ENCODE results near the gene MAPK10.
A peak's percentile ranks its signal among the peaks of the same experiment; 100 is the strongest.

Gene MAPK10

DNA sequence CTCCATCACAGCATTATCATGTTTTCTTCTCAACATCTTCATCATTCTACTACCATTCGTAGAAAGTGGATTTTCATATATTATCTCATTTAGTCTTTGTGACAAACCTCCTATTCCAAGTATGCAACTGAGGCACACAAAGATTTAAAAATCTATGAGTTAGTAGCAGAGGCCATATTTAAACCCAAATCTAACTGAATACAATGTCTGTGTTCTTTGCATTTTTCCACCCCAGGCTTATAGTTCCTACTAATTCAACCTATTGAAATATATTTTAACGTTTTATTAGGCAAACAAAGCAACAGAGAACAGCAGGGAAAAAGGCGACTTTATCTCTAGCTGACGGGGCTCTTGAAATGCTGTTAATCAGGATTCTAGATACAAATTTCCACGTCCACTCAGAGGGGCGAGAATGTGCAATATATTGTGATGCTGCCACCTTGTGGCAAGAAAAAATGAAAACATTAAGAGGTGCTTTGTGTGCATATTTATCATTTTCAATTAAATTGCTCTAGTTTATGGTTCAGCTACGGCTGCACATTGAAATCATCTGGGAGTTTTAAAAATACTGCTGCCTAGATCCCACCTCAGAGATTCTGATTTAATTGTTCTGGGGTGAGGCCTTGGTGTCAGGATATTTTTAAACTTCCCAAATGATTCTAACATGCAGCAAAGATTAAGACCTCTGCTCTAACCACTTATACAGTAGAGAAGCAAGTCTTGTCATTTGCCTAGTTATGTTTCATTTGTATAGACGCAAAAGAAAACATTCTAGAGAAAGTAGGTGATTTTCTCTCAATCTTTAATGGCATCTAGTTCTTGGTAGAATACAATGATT is 315.9 kb downstream of the MAPK10 start:
- H4K12ac ChIP-seq (ENCODE audit: low read depth, low read length) = no peak overlapping the region
- no peak overlapping the region for H2AFZ ChIP-seq (ENCODE audit: insufficient read depth, low read length, poor library complexity)
- H3K18ac ChIP-seq (ENCODE audit: low read length) = no peak overlapping the region
- no peak overlapping the region for H2BK12ac ChIP-seq (ENCODE audit: low read length)
- no peak overlapping the region for H2BK120ac ChIP-seq (ENCODE audit: insufficient read depth, low read length, poor library complexity)
- no peaks in the 10 kb centered on the region for H3K36me3 ChIP-seq (ENCODE audit: control insufficient read depth in 1 of 2, insufficient read depth in 2 of 2, low read length in 2 of 2)
- no peak overlapping the region for H3K27ac ChIP-seq (ENCODE audit: low read depth, low read length)
- H3K4me1 ChIP-seq (ENCODE audit: control insufficient read depth in 1 of 2, insufficient read depth in 2 of 2, low read length in 2 of 2) = peaks cover 0 to 3% of the 10 kb centered on the region in 2 experiments
- H3K9me3 ChIP-seq (ENCODE audit: insufficient read depth, low read depth, low read length) = no peaks in the 10 kb centered on the region
- H3K4me2 ChIP-seq (ENCODE audit: low read length) = no peak overlapping the region
- H3K79me1 ChIP-seq (ENCODE audit: low read length) = no peaks in the 10 kb centered on the region
- no peak overlapping the region for H2BK5ac ChIP-seq (ENCODE audit: low read depth, low read length, poor library complexity)
- no peak overlapping the region for H3K4me3 ChIP-seq (ENCODE audit: low read depth, low read length)
- H3K4ac ChIP-seq (ENCODE audit: low read depth, low read length) = no peak overlapping the region
- H3K27me3 ChIP-seq (ENCODE audit: insufficient read depth, low read length) = no peaks in the 10 kb centered on the region
- no peak overlapping the region for H4K91ac ChIP-seq (ENCODE audit: low read depth, low read length)
- H3K23ac ChIP-seq (ENCODE audit: low read length) = no peak overlapping the region
- no peak overlapping the region for H2AK5ac ChIP-seq (ENCODE audit: low read length)
- H3K79me2 ChIP-seq (ENCODE audit: control insufficient read depth, insufficient read depth, low read length, poor library complexity) = no peaks in the 10 kb centered on the region
- H4K8ac ChIP-seq (ENCODE audit: low read depth, low read length) = no peak overlapping the region
- H3K14ac ChIP-seq (ENCODE audit: low read length) = no peak overlapping the region
- DNase-seq = peak; percentile 12 to 89
- H3K9ac ChIP-seq (ENCODE audit: low read length) = no peak overlapping the region
- no CpG with 5 or more reads among the region's 8 CpGs for WGBS (ENCODE audit: extremely low coverage, insufficient coverage, insufficient read length)

DNA sequence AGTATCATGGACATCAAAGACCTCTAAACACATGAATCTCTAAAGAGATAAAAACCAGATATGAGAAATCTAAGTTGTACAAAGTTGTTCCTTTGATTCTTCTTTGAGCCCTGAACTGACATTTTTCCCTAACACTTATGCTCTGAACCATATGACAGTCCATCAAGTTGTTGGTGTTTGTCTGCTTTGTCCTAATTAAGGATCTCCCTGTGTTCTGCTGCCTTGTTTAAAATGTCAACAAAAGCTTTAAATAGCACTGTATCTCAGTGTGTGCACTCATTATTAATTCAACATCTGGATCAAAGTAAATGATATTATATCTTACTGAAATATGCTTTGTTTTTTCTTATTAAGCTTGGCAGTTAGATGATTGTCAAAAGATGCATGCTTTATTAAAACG is 321.8 kb downstream of the MAPK10 start:
- H3K4me2 ChIP-seq (ENCODE audit: low read length) = no peak overlapping the region
- H2AFZ ChIP-seq (ENCODE audit: insufficient read depth, low read length, poor library complexity) = no peak overlapping the region
- no peak overlapping the region for H2BK5ac ChIP-seq (ENCODE audit: low read depth, low read length, poor library complexity)
- no peak overlapping the region for H3K23ac ChIP-seq (ENCODE audit: low read length)
- no peak overlapping the region for H3K4me3 ChIP-seq (ENCODE audit: low read depth, low read length)
- DNase-seq = no peak
- no peak overlapping the region for H4K91ac ChIP-seq (ENCODE audit: low read depth, low read length)
- peaks cover 3 to 9% of the 10 kb centered on the region in 2 experiments for H3K4me1 ChIP-seq (ENCODE audit: control insufficient read depth in 1 of 2, insufficient read depth in 2 of 2, low read length in 2 of 2)
- H3K18ac ChIP-seq (ENCODE audit: low read length) = no peak overlapping the region
- H3K79me1 ChIP-seq (ENCODE audit: low read length) = peaks cover 4% of the 10 kb centered on the region
- no peak overlapping the region for H2AK5ac ChIP-seq (ENCODE audit: low read length)
- no peak overlapping the region for H3K4ac ChIP-seq (ENCODE audit: low read depth, low read length)
- no peaks in the 10 kb centered on the region for H3K27me3 ChIP-seq (ENCODE audit: insufficient read depth, low read length)
- no peak overlapping the region for H3K9ac ChIP-seq (ENCODE audit: low read length)
- H3K9me3 ChIP-seq (ENCODE audit: insufficient read depth, low read depth, low read length) = no peaks in the 10 kb centered on the region
- no peaks in the 10 kb centered on the region for H3K36me3 ChIP-seq (ENCODE audit: control insufficient read depth in 1 of 2, insufficient read depth in 2 of 2, low read length in 2 of 2)
- no peak overlapping the region for H2BK12ac ChIP-seq (ENCODE audit: low read length)
- no peak overlapping the region for H2BK120ac ChIP-seq (ENCODE audit: insufficient read depth, low read length, poor library complexity)
- no peak overlapping the region for H4K12ac ChIP-seq (ENCODE audit: low read depth, low read length)
- no peaks in the 10 kb centered on the region for H3K79me2 ChIP-seq (ENCODE audit: control insufficient read depth, insufficient read depth, low read length, poor library complexity)
- no peak overlapping the region for H4K8ac ChIP-seq (ENCODE audit: low read depth, low read length)
- no CpG with 5 or more reads among the region's 1 CpG for WGBS (ENCODE audit: extremely low coverage, insufficient coverage, insufficient read length)
- no peak overlapping the region for H3K14ac ChIP-seq (ENCODE audit: low read length)
- H3K27ac ChIP-seq (ENCODE audit: low read depth, low read length) = no peak overlapping the region

DNA sequence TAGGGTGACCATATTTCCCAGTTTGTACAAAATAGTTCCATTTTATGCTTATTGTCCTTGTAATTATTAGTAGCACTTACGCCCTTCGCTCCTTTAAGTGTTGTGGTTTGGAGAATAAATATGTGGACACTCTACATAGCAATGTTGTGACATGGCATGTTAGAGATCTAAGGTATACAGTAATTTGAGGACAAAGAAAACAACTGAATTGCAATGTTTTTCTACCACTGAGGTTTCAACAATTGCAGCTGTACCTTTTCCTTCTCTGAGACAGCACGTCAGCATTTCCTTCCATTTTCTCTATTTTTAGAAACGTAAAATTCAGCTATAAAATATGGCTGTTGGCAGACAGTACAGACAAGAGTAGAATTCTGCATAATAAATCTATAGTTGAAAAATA is 323.1 kb downstream of the MAPK10 start:
- Histone ChIP-seq H3K23ac (ENCODE audit: low read length) (no peak overlapping the region), H3K4me1 (ENCODE audit: control insufficient read depth in 1 of 2, insufficient read depth in 2 of 2, low read length in 2 of 2) (peaks cover 7 to 9% of the 10 kb centered on the region in 2 experiments), H4K12ac (ENCODE audit: low read depth, low read length) (no peak overlapping the region), H3K79me2 (ENCODE audit: control insufficient read depth, insufficient read depth, low read length, poor library complexity) (no peaks in the 10 kb centered on the region), H2BK5ac (ENCODE audit: low read depth, low read length, poor library complexity) (no peak overlapping the region), H3K79me1 (ENCODE audit: low read length) (peaks cover 9% of the 10 kb centered on the region), H3K9me3 (ENCODE audit: insufficient read depth, low read depth, low read length) (no peaks in the 10 kb centered on the region), H3K18ac (ENCODE audit: low read length) (no peak overlapping the region), H3K27me3 (ENCODE audit: insufficient read depth, low read length) (no peaks in the 10 kb centered on the region), H2BK12ac (ENCODE audit: low read length) (no peak overlapping the region), H2AK5ac (ENCODE audit: low read length) (no peak overlapping the region), H4K91ac (ENCODE audit: low read depth, low read length) (no peak overlapping the region), H2AFZ (ENCODE audit: insufficient read depth, low read length, poor library complexity) (no peak overlapping the region), H3K36me3 (ENCODE audit: control insufficient read depth in 1 of 2, insufficient read depth in 2 of 2, low read length in 2 of 2) (no peaks in the 10 kb centered on the region), H3K4ac (ENCODE audit: low read depth, low read length) (no peak overlapping the region), H3K4me3 (ENCODE audit: low read depth, low read length) (no peak overlapping the region), H3K14ac (ENCODE audit: low read length) (no peak overlapping the region), H2BK120ac (ENCODE audit: insufficient read depth, low read length, poor library complexity) (no peak overlapping the region), H3K9ac (ENCODE audit: low read length) (no peak overlapping the region), H4K8ac (ENCODE audit: low read depth, low read length) (no peak overlapping the region), H3K4me2 (ENCODE audit: low read length) (no peak overlapping the region), H3K27ac (ENCODE audit: low read depth, low read length) (no peak overlapping the region)
- peak; percentile 47 to 85 for DNase-seq
- WGBS (ENCODE audit: extremely low coverage, insufficient coverage, insufficient read length) = no CpG with 5 or more reads among the region's 4 CpGs

GRCh38 chr4:86035688-86036087 is 324.2 kb downstream of the MAPK10 start:
- H3K79me1 ChIP-seq (ENCODE audit: low read length) = peaks cover 9% of the 10 kb centered on the region
- H3K9ac ChIP-seq (ENCODE audit: low read length) = no peak overlapping the region
- no CpG with 5 or more reads among the region's 1 CpG for WGBS (ENCODE audit: extremely low coverage, insufficient coverage, insufficient read length)
- H3K9me3 ChIP-seq (ENCODE audit: insufficient read depth, low read depth, low read length) = no peaks in the 10 kb centered on the region
- no peak overlapping the region for H2AFZ ChIP-seq (ENCODE audit: insufficient read depth, low read length, poor library complexity)
- H3K79me2 ChIP-seq (ENCODE audit: control insufficient read depth, insufficient read depth, low read length, poor library complexity) = no peaks in the 10 kb centered on the region
- no peak overlapping the region for H4K91ac ChIP-seq (ENCODE audit: low read depth, low read length)
- H4K12ac ChIP-seq (ENCODE audit: low read depth, low read length) = no peak overlapping the region
- no peak overlapping the region for H2BK12ac ChIP-seq (ENCODE audit: low read length)
- H3K14ac ChIP-seq (ENCODE audit: low read length) = no peak overlapping the region
- no peak overlapping the region for H2BK120ac ChIP-seq (ENCODE audit: insufficient read depth, low read length, poor library complexity)
- no peak overlapping the region for H2AK5ac ChIP-seq (ENCODE audit: low read length)
- no peak overlapping the region for H3K4ac ChIP-seq (ENCODE audit: low read depth, low read length)
- no peak overlapping the region for H3K4me3 ChIP-seq (ENCODE audit: low read depth, low read length)
- no peaks in the 10 kb centered on the region for H3K36me3 ChIP-seq (ENCODE audit: control insufficient read depth in 1 of 2, insufficient read depth in 2 of 2, low read length in 2 of 2)
- no peak overlapping the region for H3K18ac ChIP-seq (ENCODE audit: low read length)
- peaks cover 7 to 9% of the 10 kb centered on the region in 2 experiments for H3K4me1 ChIP-seq (ENCODE audit: control insufficient read depth in 1 of 2, insufficient read depth in 2 of 2, low read length in 2 of 2)
- no peak overlapping the region for H3K4me2 ChIP-seq (ENCODE audit: low read length)
- no peaks in the 10 kb centered on the region for H3K27me3 ChIP-seq (ENCODE audit: insufficient read depth, low read length)
- DNase-seq = peak; percentile 20 to 74
- H3K27ac ChIP-seq (ENCODE audit: low read depth, low read length) = no peak overlapping the region
- H2BK5ac ChIP-seq (ENCODE audit: low read depth, low read length, poor library complexity) = no peak overlapping the region
- H3K23ac ChIP-seq (ENCODE audit: low read length) = no peak overlapping the region
- no peak overlapping the region for H4K8ac ChIP-seq (ENCODE audit: low read depth, low read length)
